DMS79 (cell line): Measurements from ENCODE around the gene VWA3B.
"Not testable (repeated sequence)": the region's sequence is repeated elsewhere in the genome, so short reads cannot be mapped to it uniquely, and the experiment has no call there.

ENCODE experiments used
- DNase-seq: peaks from one replicate; lab custom pipeline; 2025; lab: John Stamatoyannopoulos, UW

The VWA3B gene, protein sequence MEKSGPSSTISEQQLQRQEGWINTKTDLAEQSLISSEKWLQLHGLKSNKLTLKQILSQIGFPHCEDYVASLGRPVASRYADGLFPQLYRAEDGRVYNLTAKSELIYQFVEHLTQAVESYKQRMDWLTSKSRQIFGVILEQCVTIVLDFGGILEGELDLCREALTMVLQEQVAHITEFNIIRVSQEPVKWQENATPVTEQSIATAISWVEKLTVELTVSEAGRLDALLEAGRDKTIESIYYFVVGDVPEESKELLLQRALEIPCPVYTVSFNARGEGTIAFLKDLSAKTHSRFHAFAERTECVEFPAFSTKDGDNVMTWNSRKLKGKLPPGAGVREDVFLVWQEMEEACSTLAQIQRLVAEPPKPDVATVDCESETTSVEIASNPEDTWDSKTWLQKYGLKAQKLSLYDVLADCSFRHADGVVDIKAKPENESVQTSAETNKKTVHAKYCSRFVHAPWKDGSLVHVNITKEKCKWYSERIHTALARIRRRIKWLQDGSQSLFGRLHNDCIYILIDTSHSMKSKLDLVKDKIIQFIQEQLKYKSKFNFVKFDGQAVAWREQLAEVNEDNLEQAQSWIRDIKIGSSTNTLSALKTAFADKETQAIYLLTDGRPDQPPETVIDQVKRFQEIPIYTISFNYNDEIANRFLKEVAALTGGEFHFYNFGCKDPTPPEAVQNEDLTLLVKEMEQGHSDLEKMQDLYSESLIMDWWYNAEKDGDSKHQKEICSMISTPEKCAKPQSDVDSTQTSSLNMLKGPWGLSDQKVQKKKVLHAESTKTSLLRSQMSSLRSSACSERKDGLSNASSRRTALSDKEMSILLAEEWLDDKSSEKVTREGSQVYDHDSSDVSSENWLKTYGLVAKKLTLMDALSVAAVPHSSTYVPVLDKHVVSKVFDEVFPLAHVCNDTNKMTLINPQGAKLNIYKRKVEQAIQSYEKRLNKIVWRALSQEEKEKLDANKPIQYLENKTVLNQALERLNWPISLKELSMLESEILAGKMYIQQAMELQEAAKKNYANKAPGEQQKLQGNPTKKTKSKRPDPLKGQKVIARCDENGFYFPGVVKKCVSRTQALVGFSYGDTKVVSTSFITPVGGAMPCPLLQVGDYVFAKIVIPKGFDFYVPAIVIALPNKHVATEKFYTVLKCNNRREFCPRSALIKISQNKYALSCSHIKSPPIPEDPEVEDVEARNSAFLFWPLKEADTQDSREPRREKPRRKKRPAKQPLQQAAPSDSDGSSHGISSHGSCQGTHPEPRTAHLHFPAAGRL (N-terminal part only)

DNA sequence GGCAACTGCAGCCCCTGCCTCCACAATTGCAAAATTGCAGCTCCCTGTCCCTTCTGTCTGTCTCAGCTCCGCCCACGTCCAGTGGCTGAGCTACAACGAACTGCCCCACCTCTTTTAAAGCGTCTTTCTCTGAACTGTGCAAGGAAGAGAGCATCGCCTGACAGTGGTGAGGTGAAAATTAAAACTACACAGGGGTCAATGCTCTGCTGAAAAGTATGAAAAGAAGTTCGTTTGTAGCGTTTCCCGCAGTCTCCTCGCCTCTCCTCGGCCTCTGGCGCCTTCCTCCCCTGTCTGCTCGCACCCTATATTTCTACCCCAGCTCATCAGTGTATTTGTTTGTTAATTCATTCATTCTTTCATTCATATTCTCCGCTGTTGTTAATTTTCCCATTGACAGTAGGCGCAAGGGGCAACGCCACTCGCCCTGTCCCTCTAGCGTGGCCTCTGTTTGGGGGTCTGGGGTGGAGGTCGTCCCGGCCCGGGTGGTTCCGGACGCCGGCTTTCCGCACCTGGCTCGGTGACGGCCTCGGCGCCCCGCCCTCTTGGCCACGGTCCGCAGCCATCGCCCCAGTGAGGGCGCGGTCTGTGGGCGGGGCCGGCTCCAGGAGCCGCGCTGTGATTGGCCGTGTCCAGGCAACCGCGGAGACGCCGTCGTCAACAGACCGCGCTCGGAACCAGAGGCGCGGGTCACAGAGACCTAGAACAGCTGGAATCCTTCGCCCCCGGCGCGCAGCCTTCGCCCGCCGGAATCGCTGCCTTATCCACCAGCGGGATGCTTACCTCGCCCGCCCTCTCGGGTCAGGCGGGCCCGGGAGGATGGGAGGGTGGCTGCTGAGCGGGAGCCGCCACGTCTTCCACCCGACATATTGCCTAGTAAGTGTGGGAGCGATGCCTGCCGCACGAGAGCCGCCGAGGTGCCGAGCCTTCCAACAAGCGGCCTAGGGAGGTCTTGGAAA is at the start of gene VWA3B:
TSS of gene VWA3B (plus strand) at position 677 of the 956 bp plus-strand sequence. CDS start 5,926 bp downstream, outside the sequence.
- peak; percentile 64 for DNase-seq

DNA sequence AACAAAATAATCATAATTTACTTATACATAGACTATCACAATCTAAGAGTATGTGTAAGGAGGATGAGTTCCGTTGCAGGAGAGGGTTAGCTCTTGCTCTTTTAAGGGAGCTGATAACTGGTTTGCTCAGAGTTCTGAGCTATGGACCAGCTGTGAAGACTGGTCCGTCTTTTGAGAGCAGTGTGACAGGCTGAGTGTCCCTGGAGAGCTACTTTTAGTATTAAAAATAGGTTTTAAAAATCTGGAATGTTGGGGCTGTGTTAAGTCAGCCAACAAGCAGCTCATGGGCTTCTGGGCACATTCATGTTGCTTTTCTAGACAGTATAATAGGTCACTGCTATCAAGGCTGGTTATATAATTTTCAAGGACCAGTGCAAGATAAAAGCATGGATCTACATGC is 49.8 kb upstream of the VWA3B start:
- no peak for DNase-seq

DNA sequence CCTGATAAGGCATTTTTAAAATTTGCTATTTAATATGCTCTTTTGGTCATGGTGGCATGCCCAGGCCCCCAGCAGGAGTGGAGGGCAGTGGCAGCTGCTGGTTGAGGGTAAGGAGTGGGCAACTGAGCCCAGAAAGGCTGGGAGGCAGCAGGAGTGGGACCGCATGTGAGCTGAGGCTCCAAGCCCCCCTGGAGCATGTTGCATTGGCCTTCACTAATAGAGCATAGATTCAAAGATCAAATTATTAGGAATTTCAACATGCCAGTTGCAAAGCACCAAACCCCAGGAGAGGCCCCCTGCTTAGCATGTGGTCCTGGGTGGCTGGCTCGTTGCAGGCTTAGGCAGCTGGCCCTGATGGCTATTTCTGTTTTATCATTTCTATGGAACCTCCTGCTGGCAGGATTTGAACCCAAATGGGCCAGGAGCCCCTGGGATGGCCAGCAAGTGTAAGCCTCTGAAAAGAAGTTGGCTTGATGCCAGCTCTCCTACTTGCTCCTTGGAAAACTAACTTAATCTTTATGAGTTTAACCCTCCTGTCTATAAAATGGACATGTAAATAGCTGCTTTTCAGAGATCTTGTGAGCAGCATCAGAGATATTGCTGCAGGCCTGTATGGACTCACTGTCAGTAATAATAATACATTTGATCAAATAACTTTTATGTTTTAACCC is 49.2 kb upstream of the VWA3B start:
- DNase-seq: no peak

DNA sequence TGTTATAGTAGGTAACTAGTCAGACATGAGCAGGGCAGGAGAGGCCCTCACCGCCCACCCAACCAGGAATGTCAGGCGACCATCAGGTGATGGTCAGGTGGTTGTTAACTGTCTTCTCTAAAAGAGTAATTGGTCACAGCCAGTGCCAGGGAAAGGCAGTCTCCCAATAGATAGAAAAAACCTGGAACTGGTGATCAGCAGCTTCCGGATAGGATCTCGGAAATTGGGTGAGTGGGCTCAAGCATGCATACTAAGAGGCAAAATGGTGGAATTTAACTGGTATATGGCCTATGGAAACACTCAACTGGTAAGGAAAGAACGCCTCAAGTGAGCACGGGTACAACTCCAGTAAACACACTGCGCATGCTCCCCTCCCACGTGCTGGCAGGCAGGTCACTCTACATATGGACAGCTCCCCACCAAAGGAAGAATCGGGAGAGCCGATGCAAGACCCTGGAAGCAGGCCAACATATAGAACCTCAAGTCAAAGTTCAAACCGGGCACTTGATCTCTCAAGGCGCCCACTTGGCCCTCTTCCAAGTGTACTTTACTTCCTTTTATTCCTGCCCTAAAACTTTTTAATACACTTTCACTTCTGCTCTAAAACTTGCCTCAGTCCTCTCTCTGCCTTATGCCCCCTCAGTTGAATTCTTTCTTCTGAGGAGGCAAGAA is 47.7 kb upstream of the VWA3B start:
- no peak for DNase-seq

DNA sequence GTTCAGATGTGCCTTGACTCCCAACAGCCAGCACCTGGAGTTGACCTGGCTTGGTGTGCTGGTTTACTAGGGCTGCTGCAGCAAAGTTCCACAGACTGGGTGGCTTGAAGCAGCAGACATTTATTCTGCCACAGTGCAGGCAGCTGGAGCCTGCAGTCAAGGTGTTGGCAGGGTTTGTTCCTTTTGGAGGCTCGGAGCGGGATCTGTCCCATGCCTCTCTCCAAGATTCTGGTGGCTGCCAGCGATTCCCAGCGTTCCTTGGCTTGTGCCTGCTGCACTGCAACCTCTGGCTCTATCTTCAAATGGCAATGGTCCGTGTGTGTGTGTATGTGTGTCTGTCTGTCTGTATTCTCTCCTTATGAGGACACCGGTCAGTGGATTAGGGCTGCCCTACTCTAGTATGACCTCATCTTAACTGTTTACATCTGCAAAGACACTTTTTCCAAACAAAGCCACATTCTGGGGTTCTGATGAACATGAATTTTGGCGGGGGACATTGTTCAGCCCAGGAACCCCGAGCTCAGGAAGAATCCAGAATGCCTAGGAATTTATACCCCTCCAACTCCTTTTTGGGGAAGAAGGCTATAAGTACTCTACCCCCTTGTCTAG is 46.5 kb upstream of the VWA3B start:
- no peak for DNase-seq

DNA sequence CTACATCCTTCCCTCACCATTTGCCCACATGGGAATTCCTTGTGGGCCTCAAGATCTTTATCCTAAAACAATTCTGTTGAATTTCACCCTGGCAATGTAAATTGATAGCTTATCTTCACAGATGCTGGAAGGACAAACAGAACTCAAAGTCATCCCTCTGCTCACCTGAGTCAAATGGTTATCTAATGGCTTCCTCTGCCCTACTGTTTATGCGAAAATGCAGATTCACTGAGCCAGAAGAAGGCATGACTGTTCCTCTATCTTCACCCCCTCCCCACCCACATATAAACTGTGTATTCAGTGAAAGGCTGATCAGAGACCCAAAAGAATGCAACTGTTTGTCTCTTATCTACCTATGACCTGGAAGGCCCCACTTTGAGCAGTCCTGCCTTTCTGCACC is 43.9 kb upstream of the VWA3B start:
- no peak for DNase-seq

DNA sequence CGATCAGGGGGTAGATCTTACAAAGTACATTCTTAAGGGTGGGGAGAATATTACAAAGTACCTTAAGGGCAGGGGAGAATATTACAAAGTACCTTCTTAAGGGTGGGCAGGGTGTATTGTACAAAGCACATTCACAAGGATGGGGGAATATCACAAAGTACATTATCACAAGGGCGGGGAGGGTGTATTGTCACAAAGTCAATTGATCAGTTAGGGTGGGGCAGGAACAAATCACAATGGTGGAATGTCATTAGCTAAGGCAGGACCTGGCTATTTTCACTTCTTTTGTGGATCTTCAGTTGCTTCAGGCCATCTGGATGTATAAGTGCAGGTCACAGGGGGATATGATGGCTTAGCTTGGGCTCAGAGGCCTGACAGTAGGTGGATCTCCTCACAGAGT is 42.2 kb upstream of the VWA3B start:
- DNase-seq: not testable (repeated sequence)

DNA sequence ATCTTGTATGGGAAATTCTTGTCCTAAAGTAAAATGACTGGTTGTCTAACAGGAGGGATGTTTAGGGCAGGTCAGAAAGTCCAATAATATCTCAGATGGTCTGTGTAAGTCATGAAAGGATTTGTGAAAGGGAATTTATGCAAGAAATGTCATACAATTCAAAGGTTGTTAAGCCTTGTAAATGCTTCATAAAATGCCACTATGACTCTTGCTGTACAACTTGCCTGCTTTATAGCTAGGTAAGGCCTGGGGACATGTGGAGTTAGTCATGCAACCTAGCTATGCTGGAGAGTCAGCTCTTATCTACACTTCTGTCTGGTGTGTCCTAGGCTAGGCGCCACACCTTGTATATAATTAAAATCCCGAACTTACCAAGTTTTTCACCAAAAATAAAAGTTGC is 36.9 kb upstream of the VWA3B start:
- DNase-seq: no peak

DNA sequence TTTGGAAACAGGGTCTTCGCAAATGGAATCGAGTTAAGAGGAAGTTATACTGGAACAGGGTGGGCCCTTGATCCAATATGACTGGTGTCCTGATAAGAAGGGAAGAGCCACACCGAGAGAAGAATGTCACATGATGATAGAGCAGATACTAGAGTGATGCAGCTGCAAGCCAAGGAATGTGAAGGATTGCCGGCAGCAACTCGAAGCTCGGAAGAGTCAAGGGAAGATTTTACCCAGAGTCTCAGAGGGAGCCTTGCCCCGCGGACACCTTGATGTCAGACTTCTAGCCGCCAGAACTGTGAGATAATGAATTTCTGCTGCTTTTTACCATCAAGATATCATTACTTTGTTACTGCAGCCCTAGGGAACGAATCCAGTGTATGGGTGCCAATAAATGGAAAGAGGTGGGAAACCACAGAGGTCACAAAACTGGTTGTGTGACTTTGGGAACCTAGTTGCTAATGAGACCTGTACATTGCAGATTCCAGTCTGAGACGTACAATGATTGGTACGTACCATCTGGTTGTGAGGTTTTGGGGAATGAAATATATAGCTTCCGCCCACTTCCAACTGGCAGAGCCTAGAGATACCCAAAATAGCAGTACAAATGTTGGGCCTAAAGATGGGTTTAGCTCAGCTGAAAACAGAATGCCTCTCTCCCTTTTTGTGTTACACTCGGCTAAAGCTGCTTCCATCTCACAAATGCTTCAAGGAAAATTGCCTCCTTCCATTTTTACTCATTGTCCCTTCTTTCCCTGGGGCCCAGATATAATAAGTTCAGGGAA is 28.6 kb upstream of the VWA3B start:
- no peak for DNase-seq

DNA sequence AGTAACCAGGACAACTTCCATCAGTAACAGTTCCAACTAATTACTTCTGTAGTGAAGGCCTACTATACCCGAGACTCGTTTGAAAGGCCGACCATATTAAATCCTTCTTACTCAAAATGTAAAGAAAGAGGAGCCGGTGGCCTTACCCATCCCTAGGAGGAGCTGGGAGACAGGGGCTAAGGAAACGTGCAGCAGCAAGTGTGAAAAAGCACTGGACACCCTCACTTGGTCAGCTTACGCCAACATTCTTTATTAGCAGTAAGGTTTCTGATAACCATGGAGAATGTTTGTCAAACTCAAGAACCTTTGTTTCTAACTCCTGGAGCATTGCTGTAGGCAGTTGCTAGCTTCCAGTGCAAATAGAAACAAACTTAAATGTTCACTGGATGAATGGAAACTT is 26.7 kb upstream of the VWA3B start:
- no peak for DNase-seq

DNA sequence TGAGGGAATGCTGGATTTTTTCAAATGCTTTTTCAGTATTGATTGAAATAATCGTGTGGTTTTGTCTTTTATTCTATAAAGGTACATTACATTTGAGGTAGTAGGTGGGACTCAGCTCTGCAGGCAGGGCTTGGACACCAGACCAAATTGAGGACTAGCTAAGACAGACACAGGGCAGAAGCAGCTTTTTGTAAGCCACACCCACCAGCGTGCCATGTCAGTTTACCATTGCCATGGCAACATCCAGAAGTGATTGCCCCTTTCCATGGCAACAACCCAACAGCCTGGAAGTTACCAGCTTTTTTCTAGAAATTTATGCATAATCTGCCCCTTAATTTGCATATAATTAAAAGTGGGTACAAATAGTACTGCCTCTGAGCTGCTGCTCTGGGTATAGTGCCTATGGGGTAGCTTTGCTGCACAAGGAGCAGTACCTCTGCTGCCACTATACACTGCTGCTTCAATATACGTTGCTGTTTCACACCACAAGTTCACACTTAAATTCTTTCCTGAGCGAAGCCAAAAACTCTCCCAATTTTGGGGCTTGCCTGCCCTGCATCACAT is 23.6 kb upstream of the VWA3B start:
- no peak for DNase-seq

DNA sequence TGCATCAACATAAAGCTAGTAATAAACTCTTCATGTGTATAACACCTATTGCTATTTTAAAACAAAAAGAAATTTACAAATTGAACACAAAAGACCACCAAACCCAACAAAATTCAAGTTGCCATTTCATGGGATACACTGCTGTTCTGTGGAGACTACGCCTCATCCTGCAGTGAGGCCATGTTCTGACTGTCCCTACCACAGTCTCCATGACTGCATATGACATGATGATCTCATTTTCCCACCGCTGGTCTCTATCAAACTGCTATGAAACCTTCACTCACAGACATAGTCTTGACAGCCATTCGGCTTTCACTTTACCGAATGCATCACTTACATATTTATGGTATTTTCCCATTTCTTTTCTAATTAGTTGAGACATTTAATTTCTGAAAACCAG is 21.2 kb upstream of the VWA3B start:
- no peak for DNase-seq

DNA sequence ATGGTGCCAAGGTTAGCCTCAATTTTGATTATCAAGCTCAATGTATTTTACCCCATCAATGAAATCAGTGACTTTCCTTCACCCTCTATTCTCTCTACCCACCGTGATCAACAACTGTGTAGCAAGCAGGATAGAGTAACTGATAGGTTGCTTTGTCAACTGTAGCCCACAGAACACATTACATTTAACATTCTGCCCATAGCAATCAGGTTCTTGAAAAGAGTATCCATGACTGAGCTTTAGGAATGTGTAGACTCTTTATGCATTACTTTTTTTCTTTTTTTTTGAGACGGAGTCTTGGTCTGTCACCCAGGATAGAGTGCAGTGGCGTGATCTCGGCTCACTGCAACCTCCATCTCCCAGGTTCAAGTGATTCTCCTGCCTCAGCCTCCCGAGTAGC is 19.8 kb upstream of the VWA3B start:
- no peak for DNase-seq

DNA sequence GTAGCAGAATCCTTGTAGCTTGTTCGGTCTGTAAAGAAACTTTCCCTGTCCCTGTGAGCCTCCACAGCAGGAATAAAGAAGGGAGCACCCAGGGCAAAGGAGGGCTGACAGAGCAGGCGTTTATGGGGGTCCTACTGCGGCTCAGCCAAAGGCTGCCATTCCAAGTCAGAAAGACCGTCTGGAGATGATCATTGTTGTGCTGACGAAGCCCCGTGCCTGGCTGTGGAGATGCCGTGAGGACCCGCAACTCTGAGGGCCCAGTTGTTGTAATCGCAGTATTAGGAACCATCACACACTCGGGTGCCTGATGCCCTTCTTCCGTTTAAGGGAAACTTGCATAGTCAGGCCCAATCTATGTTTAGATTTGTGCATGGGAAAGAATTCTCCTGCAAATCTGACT is 16.9 kb upstream of the VWA3B start:
- no peak for DNase-seq

DNA sequence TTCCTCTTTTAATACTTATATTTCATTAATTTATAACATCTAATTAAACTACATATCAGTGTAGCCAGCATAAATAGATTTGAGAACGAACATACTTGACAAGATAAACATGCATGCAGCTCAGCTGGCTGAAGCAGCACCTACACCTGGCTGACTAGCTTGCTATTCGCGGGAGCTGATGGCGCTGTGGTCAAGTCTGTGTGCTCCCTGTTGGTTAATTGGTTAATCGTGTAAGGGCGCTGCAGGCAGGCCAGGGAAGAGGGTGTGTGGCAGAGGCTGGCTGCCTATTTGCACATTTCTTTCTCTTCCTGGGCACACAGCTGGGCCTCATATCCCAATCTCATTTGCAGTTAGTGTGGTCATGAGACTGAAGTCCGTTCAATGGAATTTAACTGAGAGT is 14.5 kb upstream of the VWA3B start:
- no peak for DNase-seq

DNA sequence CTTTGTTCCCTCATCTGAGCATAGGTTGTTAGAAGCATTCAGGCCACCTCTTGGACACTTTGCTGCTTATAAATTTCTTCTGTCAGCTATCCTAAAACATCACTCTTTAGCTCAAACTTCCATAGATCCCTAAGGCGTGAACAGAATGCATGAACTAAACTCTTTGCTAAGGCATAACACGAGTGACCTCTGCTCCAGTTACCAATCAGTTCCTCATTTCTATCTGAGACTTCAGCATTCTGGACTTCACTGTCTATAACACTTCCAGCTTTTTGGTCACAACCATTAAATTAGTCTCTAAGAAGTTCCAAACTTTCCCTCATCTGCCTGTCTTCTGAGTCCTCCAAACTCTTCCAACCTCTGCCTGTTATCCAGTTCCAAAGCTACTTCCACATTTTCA is 8.3 kb upstream of the VWA3B start:
- no peak for DNase-seq

DNA sequence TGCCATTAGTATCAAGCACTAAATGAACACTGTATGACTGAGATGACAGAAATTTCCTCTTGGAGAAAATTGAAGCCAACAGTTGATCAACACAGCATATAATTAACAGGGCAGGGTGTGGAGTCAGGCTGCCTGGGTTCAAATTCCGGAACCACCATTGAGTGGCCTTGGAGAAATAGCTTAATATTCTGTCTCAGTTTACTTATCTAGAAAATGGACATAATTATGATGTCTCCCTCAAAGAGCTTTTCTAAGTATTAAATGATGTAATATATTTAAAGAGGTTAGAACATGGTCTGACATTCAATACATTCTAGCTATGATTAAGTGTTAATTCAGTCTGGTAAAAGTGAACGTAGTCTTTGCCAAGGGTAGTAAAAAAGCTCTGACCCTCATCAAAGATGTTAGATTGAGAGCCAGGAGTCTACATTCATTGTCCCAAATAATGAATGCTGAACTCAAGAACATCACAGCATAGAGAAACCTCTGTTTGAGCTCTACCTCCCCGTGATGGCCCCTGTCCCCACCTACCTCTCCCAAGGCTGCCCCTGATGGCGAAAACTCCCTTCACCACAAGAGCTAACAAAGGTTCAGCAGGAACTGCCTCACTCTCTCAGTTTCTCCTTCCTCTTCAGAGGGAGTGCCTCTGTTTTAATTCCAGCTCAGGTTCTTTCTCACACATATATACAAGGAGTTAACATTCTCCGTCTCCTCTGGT is 2.7 kb upstream of the VWA3B start:
- no peak for DNase-seq

DNA sequence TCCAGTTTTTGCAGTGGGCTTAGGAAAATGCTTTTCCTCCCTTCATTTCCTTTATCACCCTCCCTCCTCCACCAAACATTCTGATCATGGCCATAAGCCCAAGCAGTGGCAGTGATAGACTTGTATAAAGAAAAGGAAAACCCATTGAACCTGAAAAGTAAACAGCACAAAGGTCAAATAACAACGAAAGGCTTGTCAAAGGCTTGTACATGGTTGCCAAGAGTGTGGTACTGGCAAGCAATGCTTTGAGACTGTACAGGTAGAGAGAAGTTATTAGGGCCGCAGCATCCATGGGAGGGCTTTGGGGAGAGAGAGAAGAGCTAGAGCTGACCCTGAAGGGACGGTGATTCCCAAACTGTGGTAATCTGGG is 2.1 kb upstream of the VWA3B start:
- no peak for DNase-seq
